Upper lobe of left lung (tissue), 4 donors: ENCODE results near the gene NHERF2.

Source experiments
- EP300 ChIP-seq, 4 donors: sonication (generic); formaldehyde crosslinking; IDR thresholded peaks; one replicate each; pipeline ENCODE4 v1.5.1; 2017; ENCODE audit warnings: antibody characterized with exemption in 4 of 4, control low read depth in 2 of 4
- POLR2AphosphoS5 ChIP-seq, 2 donors: sonication (generic); formaldehyde crosslinking; IDR thresholded peaks; one replicate each; pipeline ENCODE4 v1.5.1; 2017; ENCODE audit warnings: antibody characterized with exemption in 2 of 2
- TF ChIP-seq, protein P1 (sequence below), 6 experiments: fragments of 450-650 bp in 4 of 6; fragments of 200-600 bp in 2 of 6; sonication (generic) in 2 of 6; IDR thresholded peaks; one replicate each; pipeline ENCODE4 v1.5.1; 2016 to 2019; ENCODE audit warnings: antibody characterized with exemption in 6 of 6

- TF ChIP-seq, protein P1, sequence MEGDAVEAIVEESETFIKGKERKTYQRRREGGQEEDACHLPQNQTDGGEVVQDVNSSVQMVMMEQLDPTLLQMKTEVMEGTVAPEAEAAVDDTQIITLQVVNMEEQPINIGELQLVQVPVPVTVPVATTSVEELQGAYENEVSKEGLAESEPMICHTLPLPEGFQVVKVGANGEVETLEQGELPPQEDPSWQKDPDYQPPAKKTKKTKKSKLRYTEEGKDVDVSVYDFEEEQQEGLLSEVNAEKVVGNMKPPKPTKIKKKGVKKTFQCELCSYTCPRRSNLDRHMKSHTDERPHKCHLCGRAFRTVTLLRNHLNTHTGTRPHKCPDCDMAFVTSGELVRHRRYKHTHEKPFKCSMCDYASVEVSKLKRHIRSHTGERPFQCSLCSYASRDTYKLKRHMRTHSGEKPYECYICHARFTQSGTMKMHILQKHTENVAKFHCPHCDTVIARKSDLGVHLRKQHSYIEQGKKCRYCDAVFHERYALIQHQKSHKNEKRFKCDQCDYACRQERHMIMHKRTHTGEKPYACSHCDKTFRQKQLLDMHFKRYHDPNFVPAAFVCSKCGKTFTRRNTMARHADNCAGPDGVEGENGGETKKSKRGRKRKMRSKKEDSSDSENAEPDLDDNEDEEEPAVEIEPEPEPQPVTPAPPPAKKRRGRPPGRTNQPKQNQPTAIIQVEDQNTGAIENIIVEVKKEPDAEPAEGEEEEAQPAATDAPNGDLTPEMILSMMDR (IDR thresholded peaks at IDR 0.05): no peak
- TF ChIP-seq EP300 (IDR thresholded peaks at IDR 0.05) (no peak), POLR2AphosphoS5 (IDR thresholded peaks at IDR 0.05) (peak in 1 of 2 donors; percentile 24)
Measured at GRCh38 chr16:1979271-1980029, 47.3 kb upstream of the NHERF2 start.
